Skin of body (tissue), 2 donors: ENCODE results near the gene NBEAL1. TPM values are rescaled to one million over a fixed set of nuclear protein-coding genes. Genes with fewer than 3 reads are reported as not detected.
"Not testable (repeated sequence)": the region's sequence is repeated elsewhere in the genome, so short reads cannot be mapped to it uniquely, and the experiment has no call there.

Experiments used
- DNase-seq: peaks from one replicate; lab custom pipeline; 2025; lab: John Stamatoyannopoulos, UW
- total RNA-seq: library from RNA; depleted of rRNA; stranded (reverse); fragments of >200 nt; gene quantifications from one replicate; pipeline ENCODE4 v1.2.3, GENCODE V29; 2014

The NBEAL1 gene
- total RNA-seq, 1 donor from 2014 or later, result 38.8 TPM

- not testable (repeated sequence) for DNase-seq
These were observed 95.8 kb downstream of the NBEAL1 start for GRCh38 chr2:203110496-203110895.

DNA sequence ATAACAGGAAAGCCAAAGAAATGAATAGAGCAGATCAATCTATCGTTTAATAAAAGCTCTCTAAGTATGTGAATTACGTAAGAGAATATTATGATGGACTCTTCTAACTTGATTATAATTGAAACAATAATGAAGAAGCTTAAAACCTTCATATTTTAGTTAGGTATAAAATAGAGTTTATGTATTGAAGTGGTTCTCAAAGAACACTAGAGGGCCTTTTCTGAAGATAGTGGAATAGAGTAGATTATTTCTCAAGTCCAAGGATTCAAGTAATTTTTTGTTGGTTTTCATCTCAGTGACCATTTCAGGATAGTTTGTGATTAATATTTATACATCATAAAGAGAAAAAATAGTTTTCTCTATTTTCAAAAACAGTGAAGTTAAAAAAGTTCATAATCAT is 97.7 kb downstream of the NBEAL1 start:
- DNase-seq, result no peak

DNA sequence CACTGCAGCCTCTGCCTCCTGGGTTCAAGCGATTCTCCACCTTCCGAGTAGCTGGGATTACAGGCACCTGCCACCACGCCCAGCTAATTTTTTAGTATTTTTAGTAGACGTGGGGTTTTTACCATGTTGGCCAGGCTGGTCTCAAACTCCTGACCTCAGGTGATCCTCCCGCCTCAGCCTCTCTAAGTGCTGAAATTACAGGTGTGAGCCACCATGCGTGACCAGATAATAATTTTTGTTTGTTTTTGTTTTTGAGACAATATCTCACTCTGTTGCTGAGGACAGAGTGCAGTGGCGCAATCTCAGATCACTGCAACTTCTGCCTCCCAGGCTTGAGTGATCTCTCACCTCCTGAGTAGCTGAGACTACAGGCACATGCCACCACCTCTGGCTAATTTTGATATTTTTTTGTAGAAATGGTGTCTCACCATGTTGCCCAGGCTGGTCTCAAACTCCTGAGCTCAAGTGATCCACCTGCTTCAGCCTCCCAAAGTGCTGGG is 100.6 kb downstream of the NBEAL1 start:
- not testable (repeated sequence) for DNase-seq

- no peak for DNase-seq
These were observed 107.8 kb downstream of the NBEAL1 start for GRCh38 chr2:203122317-203122986.

DNA sequence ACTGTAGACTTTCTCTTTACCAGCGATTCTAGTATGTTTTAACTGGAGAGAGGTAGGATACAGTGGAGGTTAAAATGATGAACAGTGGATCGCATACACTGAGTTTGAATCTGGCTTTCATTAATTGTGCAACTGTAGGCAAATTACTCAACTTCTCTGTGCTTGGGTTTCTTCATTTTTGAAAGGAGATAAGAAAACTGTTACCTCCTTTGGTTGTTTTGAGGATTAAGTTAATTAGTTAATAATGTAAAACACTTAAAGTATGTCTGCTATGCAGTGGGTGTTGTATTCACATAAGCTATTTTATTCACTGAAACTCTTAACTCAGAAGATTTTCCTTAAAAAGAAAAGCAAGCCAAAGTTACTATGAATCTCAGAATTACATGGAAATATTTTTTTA is 112.3 kb downstream of the NBEAL1 start:
- no peak for DNase-seq

DNA sequence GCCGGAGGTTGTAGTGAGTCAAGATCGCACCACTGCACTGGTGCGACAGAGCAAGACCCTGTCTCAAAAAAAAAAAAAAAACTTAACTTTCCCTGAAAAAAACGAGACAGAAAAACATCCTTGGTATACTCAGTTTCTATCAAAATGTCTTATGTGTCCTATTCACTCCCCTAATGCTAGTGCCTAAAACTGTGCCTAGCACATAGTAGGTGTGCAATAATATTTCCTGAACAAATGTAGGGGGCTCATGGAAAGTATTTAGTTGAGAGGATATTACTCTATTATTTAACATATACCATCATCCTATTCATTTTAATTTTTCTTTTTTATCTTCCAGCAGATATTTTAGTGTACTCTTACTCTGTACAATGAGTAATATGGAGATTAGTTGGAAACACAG is 120.4 kb downstream of the NBEAL1 start:
- no peak for DNase-seq

DNA sequence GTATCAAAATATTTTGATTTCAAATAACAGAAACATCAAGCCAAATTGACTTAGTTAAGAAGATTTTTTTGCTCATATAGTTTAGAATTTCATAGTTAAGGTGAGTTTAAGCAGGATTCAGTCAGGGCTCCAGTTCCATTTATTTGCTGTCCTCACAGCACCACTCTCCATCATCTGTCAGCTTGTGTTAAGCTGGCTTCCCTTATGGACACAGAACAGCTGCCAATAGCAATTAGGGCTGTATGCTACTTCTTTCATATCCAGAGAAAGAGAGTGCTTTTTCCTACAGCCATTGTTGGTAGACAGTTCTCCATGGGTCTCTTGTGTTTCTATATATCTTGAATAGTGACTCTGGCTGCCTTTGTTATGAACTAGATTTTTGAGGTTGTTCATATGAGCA is 128.7 kb downstream of the NBEAL1 start:
- no peak for DNase-seq

DNA sequence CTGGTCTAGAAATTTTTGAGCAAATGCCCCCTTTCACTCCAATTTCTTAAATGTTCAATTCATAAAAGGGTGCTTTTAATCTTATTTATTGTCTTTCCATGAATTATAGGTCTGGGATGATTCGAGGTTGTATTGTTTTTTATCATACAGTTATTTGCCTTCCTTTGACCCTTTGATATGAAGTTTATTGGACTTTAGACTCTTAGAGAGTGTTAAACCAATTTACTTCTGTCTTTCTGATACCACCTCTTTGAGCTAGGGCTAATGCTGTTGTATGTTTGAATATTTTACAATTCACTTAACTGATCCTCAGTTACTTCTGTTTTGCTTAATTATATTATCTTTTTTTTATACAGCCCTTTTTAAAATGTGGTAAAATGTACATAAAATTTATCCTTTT is 134.5 kb downstream of the NBEAL1 start:
- no peak for DNase-seq

- no peak for DNase-seq
These were observed 140.7 kb downstream of the NBEAL1 start for GRCh38 chr2:203155406-203155805.

DNA sequence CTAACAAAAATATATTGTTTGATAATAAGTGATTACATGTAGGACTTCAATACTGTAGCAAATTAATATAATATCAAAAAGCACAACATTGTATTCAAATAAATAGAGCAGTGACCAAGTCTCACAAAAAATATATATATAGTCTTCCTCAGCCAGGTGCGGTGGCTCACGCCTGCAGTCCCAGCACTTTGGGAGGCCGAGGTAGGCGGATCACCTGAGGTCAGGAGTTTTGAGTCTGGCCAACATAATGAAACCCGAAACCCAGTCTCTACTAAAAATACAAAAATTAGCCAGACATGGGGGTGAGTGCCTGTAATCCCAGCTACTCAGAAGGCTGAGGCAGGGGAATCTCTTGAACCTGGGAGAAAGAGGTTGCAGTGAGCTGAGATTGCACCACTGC is 148.0 kb downstream of the NBEAL1 start:
- not testable (repeated sequence) for DNase-seq

- no peak for DNase-seq
These were observed 149.7 kb downstream of the NBEAL1 start for GRCh38 chr2:203164311-203164935.

- DNase-seq, result no peak
These were observed 153.1 kb downstream of the NBEAL1 start for GRCh38 chr2:203167751-203168150.

GRCh38 chr2:203170502-203170901 is 155.8 kb downstream of the NBEAL1 start:
- DNase-seq, result no peak

DNA sequence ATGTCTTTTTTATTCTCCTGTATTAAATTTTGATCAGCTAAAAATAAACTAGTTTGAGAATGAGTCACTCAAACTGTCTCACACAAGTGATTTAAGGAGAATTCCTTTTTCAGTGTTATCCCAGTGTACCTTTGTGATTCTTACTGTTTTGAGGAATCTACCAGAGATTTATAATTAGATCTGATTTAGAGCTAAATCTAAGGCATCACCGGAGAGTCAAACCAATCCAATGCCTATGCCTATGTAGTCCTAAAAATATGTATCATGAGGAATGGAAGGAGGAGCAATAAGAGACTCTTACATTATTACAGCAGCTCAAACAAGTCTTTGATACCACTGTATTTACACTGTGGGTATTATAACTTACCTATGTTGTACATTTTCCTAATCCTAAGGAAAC is 160.7 kb downstream of the NBEAL1 start:
- DNase-seq, result no peak

- DNase-seq, result no peak
These were observed 162.7 kb downstream of the NBEAL1 start for GRCh38 chr2:203177361-203177760.

GRCh38 chr2:203185864-203186263 is 171.2 kb downstream of the NBEAL1 start:
- DNase-seq, result no peak

DNA sequence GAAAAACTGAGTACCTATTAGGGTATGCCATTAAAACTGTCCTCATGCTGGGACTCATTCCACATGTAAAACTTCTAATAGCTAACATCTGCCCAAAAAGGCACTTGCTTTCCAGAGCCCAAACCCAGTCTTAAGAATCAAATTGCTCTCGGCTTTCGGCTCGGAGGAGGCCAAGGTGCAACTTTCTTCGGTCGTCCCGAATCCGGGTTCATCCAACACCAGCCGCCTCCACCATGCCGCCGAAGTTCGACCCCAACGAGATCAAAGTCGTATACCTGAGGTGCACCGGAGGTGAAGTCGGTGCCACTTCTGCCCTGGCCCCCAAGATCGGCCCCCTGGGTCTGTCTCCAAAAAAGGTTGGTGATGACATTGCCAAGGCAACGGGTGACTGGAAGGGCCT is 175.9 kb downstream of the NBEAL1 start:
- not testable (repeated sequence) for DNase-seq

DNA sequence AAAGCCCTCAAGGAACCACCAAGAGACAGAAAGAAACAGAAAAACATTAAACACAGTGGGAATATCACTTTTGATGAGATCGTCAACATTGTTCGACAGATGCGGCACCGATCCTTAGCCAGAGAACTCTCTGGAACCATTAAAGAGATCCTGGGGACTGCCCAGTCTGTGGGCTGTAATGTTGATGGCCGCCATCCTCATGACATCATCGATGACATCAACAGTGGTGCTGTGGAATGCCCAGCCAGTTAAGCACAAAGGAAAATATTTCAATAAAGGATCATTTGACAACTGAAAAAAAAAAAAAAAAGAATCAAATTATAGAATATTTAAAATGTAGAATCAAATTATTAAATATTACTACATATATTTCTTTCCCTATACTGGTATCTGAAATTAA is 176.4 kb downstream of the NBEAL1 start:
- DNase-seq, result not testable (repeated sequence)

DNA sequence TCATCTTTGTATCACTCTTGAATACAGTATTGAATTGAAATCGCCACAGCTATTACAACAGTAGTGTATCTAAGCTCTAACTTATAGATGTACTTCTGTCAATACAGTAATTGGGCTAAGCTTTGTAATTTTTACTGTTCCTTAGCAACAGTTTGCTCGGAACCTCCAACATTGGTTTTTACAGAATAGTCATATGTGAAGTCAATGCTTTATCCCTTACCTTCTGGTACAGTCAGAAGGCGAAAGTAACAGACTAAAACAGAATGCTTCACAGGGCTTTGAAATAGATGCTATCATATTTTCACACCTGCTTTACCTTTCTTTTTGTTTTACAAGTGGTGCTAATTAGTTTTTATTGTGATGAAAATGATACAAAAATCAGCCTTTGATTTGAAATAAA is 177.3 kb downstream of the NBEAL1 start:
- no peak for DNase-seq

- no peak for DNase-seq
These were observed 180.8 kb downstream of the NBEAL1 start for GRCh38 chr2:203195331-203196036.

- DNase-seq, result no peak
These were observed 186.2 kb downstream of the NBEAL1 start for GRCh38 chr2:203200866-203201265.

GRCh38 chr2:203201426-203201825 is 186.8 kb downstream of the NBEAL1 start:
- no peak for DNase-seq

GRCh38 chr2:203209538-203209937 is 194.9 kb downstream of the NBEAL1 start:
- DNase-seq, result peak; percentile 9
